Erythroblast (primary cell): Measurements from ENCODE around the gene OCA2.
"Not testable (repeated sequence)": the region's sequence is repeated elsewhere in the genome, so short reads cannot be mapped to it uniquely, and the experiment has no call there.

Experiments used
- GATA1 ChIP-seq: IDR thresholded peaks from 2 replicates; pipeline ENCODE4 v1.6.1; 2011; ENCODE audit warnings: low read depth, mild to moderate bottlenecking, control low read depth, low read length, moderate library complexity
- POLR2A ChIP-seq: IDR thresholded peaks from 2 replicates; pipeline ENCODE4 v1.6.1; 2011; ENCODE audit warnings: mild to moderate bottlenecking, low read length

DNA sequence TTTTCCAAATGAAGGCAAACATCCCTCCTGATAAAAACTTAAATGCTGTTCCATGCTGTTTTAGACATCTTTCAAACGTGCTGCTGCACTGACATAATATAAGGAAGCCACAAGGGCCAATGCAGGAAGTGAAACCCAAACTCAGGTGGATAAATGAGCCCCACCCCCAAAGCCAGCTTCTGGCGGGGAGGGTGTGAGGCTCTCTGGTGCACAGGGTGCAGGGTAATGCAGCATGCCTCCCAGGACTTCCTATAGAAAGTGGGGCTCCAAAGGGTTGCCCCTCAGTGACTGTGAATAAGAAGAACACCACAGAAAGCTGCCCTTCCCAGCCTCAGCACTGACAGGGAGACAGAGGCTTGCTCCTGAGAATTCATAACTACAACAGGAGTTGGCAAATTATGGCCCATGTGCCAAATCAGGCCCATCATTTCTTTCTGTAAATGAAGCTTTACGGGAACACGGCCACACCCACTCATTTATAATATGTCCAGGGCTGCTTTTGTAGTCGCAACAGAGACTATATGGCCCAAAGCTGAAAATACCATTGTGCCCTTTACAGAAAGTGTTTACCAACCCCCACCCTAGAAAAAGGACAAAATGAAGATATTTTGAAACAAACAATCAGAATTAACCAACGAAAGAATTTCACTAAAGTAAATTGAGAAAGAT is 37.3 kb upstream of the OCA2 start:
- not testable (repeated sequence) for TF ChIP-seq POLR2A, GATA1
